ENCODE results near the gene MORN2. TPM values are rescaled to one million over a fixed set of nuclear protein-coding genes. Genes with fewer than 3 reads are reported as not detected.

Gene MORN2

Small RNAs within 50 kb of the gene (small RNA-seq; reads per million reads assigned to genes)
- not detected for gene RNU6-851P (ENCODE audit: insufficient read depth)
